Measurements from ENCODE around the gene SLC4A3.

DNA sequence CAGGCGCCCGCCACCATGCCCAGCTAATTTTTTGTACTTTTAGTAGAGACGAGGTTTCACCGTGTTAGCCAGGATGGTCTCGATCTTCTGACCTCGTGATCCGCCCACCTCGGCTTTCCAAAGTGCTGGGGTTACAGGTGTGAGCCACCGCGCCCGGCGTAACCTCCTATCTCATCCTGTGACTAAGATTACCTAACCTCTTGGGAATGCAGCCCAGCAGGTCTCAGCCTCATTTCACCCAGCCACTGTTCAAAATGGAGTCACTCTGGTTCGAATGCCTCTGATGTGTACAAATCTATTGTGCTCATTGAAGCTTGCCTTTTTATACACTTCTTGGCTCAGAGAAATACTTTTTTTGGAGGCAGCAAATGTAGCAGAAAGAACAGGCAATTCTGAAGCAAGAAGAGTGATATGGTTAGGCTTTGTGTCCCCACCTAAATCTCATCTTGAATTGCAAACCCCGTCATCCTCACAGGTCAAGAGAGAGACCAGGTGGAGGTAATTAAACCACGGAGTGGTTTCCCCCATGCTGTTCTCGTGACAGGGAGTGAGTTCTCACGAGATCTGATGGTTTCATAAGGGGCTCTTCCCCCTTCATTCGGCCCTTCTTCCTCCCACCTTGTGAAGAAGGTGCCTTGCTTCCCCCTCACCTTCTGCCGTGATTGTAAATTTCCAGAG is 60.6 kb downstream of the SLC4A3 start:
- TF ChIP-seq EZH2 (IDR thresholded peaks at IDR 0.05) = no peak
- TF ChIP-seq, protein P1, sequence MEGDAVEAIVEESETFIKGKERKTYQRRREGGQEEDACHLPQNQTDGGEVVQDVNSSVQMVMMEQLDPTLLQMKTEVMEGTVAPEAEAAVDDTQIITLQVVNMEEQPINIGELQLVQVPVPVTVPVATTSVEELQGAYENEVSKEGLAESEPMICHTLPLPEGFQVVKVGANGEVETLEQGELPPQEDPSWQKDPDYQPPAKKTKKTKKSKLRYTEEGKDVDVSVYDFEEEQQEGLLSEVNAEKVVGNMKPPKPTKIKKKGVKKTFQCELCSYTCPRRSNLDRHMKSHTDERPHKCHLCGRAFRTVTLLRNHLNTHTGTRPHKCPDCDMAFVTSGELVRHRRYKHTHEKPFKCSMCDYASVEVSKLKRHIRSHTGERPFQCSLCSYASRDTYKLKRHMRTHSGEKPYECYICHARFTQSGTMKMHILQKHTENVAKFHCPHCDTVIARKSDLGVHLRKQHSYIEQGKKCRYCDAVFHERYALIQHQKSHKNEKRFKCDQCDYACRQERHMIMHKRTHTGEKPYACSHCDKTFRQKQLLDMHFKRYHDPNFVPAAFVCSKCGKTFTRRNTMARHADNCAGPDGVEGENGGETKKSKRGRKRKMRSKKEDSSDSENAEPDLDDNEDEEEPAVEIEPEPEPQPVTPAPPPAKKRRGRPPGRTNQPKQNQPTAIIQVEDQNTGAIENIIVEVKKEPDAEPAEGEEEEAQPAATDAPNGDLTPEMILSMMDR (IDR thresholded peaks at IDR 0.05) = no peak
- no peak for TF ChIP-seq EZH2phosphoT487 (IDR thresholded peaks at IDR 0.05)

All from neural progenitor cell (in vitro differentiated cells).